GM18505 (cell line): Measurements from ENCODE around the gene TAAR5.
"Not testable (repeated sequence)": the region's sequence is repeated elsewhere in the genome, so short reads cannot be mapped to it uniquely, and the experiment has no call there.

ENCODE experiments used
- ATAC-seq: cut with Tn5 transposase; IDR thresholded peaks from one replicate; pipeline ENCODE4 v1.9.1; 2021; ENCODE audit not compliant: unreplicated experiment
- POLR2A ChIP-seq: IDR thresholded peaks from 4 replicates; pipeline ENCODE4 v1.6.1; 2011; ENCODE audit warnings: borderline replicate concordance; ENCODE audit not compliant: insufficient read depth, insufficient read length; ENCODE audit errors: extremely low read depth

The TAAR5 gene, protein sequence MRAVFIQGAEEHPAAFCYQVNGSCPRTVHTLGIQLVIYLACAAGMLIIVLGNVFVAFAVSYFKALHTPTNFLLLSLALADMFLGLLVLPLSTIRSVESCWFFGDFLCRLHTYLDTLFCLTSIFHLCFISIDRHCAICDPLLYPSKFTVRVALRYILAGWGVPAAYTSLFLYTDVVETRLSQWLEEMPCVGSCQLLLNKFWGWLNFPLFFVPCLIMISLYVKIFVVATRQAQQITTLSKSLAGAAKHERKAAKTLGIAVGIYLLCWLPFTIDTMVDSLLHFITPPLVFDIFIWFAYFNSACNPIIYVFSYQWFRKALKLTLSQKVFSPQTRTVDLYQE

DNA sequence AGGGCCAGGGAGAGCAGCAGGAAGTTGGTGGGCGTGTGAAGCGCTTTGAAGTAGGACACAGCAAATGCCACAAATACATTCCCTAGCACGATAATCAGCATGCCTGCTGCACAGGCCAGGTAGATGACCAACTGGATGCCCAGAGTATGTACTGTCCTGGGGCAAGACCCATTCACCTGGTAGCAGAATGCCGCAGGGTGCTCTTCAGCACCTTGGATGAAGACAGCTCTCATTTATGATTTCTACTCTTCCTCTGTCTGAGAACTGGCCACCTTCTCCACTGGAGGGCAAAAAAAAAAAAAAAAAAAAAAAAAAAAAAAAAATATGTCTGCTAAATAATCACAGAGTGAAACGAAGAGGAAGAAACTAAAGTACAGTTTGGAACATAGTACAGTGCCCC is at the start of gene TAAR5:
TAAR5 (minus strand) TSS at position 288 of the 400 bp plus-strand sequence; CDS start at position 233, 55 bp downstream.
- no peak for ATAC-seq
- TF ChIP-seq POLR2A: no peak

DNA sequence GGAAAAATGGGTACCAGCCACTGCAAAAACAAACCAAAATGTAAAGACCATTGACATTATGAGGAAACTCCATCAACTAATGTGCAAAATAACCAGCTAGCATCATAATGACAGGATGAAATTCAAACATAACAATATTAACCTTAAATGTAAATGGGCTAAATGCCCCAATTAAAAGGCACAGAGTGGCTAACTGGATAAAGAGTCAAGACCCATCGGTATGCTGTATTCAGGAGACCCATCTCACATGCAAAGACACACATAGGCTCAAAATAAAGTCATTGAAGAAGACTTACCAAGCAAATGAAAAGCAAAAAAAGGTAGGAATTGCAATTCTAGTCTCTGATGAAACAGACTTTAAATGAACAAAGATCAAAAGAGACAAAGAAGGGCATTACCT is 47.6 kb upstream of the TAAR5 start:
- ATAC-seq: not testable (repeated sequence)

DNA sequence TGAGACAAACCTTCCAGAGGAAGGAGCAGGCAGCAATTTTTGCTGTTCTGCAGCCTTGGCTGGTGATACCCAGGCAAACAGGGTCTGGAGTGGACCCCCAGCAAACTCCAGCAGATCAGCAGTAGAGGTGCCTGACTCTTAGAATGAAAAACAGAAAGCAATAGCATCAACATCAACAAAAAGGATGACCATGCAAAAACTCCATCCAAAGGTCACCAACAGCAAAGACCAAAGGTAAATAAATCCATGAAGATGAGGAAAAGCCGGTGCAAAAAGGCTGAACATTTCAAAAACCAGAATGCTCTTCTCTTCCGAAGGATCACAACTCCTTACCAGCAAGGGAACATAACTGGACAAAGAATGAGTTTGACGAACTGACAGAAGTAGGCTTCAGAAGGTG is 46.4 kb upstream of the TAAR5 start:
- ATAC-seq: not testable (repeated sequence)

DNA sequence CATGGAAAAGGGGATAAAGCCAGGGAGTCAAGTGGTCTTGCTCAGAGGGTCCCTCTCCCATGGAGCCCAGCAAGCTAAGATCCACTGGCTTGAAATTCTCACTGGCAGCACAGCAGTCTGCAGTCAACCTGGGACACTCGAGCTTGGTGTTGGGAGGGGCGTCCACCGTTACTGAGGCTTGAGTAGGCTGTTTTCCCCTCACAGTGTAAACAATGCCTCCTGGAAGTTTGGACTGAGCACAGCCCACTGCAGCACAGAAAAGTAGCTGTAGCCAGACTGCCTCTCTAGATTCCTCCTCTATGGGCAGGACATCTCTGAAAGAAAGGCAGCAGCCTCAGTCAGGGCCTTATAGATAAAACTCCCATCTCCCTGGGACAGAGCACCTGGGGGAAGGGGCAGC is 45.7 kb upstream of the TAAR5 start:
- ATAC-seq: not testable (repeated sequence)

GRCh38 chr6:132634796-132635195 is 45.3 kb upstream of the TAAR5 start:
- ATAC-seq: no peak
- no peak for TF ChIP-seq POLR2A

- no peak for TF ChIP-seq POLR2A
- ATAC-seq: no peak
Measured at GRCh38 chr6:132633362-132633761, 43.8 kb upstream of the TAAR5 start.

GRCh38 chr6:132624175-132624574 is 34.6 kb upstream of the TAAR5 start, which contains the start of gene TAAR2:
TAAR2 (minus strand) TSS chr6:132624275; CDS start chr6:132624275, 0 bp downstream.
- no peak for TF ChIP-seq POLR2A
- ATAC-seq: no peak

DNA sequence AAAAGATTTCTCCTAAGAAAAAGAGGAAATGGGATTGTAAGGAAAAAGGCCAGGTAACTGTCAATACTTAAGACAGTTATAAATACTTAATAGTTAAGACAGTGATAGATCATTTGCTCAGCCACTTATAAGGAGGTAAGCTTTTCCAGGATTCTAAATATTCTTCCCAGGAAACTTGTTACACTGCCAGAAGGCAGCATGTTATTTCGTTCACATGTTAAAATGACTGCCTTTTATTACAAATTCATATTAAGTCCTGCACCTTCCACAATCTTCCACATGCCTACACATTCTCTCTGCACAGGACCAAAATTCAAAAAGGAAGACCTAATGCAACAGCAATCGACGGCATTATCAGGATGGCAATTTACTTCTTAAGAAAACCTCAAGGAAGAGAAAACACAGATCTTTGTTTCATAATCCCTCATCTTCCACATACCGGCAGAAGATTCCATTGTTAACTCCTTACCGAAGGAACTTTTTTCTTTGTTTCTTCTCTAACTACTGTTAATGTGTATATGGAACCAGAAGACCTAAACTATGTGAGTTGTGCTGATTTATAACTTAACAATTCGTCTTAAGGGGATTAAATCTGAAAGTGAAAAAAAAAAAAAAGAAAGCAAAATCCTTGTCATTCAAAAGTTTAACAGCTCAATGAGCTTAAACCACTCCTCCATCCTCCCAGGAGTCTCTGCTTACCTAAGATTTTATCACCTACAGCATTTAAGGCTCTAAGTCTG is 33.7 kb upstream of the TAAR5 start:
- no peak for ATAC-seq
- no peak for TF ChIP-seq POLR2A

- TF ChIP-seq POLR2A: no peak
- no peak for ATAC-seq
Measured at GRCh38 chr6:132616677-132617076, 27.1 kb upstream of the TAAR5 start.

DNA sequence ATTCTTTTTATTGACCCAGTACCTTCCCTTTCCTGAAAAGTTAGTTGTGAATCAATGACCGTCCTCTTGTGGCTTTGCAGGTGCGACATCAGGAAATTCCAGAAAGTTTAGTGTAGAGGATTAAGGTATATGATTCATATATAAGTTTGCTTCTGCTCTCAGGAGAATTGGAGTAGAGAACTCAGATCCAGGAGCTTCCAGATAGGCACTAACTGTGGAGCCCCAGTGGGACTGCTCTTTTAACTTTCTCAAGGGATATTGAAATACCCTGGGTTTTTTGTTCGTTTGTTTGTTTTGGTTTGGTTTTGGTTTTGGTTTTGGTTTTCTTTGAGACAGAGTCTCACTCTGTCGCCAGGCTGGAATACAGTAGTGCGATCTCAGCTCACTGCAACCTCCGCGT is 25.0 kb upstream of the TAAR5 start:
- no peak for TF ChIP-seq POLR2A
- ATAC-seq: no peak

DNA sequence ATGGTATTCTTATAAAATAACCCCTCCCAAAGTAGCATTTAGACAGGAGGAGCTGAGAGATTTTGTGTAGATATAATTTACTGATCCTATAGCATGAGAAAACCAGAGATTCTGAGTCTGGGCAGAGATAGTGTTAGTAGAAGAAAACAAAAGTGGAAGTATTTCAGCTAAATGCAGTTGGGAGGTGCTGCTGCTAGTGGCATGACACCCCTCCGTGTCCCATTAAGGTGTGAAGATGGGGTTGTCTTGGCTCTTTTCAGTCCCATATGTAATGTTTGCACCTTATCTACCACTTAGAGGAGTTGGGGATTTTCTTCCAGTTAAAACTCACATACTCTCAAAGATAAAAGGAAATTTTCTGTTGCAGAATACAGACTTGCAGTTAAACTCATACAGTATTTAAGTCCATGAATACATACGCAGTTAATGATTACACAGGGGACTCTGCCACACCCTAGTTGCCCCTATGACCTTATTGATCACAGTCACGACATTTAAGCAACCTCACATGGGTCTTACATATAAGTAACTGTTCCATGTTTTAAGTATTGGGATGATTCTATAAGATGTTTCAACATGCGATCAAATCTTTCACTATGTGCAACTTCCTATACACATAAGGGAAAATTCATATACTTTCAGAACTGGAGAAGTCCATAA is 23.0 kb upstream of the TAAR5 start:
- TF ChIP-seq POLR2A: no peak
- no peak for ATAC-seq

GRCh38 chr6:132611616-132612015 is 22.1 kb upstream of the TAAR5 start:
- no peak for ATAC-seq
- no peak for TF ChIP-seq POLR2A

GRCh38 chr6:132607544-132608233 is 18.1 kb upstream of the TAAR5 start:
- no peak for ATAC-seq
- TF ChIP-seq POLR2A: no peak
